Raji (cell line): ENCODE results near the gene LIF.

Experiments used
- POLR2A ChIP-seq: IDR thresholded peaks from 2 replicates; pipeline ENCODE4 v1.6.1; 2011; ENCODE audit warnings: low read depth, low read length, control low read depth; ENCODE audit not compliant: insufficient read depth

The LIF gene

GRCh38 chr22:30245181-30245984 lies 1.2 kb downstream of the LIF start:
- no peak for TF ChIP-seq POLR2A

GRCh38 chr22:30244641-30245040 lies 1.9 kb downstream of the LIF start:
- no peak for TF ChIP-seq POLR2A

- no peak for TF ChIP-seq POLR2A
Observed at GRCh38 chr22:30244066-30244465, 2.5 kb downstream of the LIF start.

- TF ChIP-seq POLR2A, result no peak
Observed at GRCh38 chr22:30243661-30244060, 2.9 kb downstream of the LIF start.

GRCh38 chr22:30241576-30242371 lies 4.8 kb downstream of the LIF start:
- TF ChIP-seq POLR2A, result no peak

GRCh38 chr22:30240541-30241417 lies 5.8 kb downstream of the LIF start:
- no peak for TF ChIP-seq POLR2A

- TF ChIP-seq POLR2A, result no peak
Observed at GRCh38 chr22:30239488-30240405, 6.8 kb downstream of the LIF start.

- TF ChIP-seq POLR2A, result no peak
Observed at GRCh38 chr22:30238661-30239487, 7.7 kb downstream of the LIF start.

- TF ChIP-seq POLR2A, result no peak
Observed at GRCh38 chr22:30238136-30238535, 8.4 kb downstream of the LIF start.

GRCh38 chr22:30236875-30237274 lies 9.7 kb downstream of the LIF start:
- no peak for TF ChIP-seq POLR2A

GRCh38 chr22:30235687-30236170 lies 10.8 kb downstream of the LIF start:
- no peak for TF ChIP-seq POLR2A

- no peak for TF ChIP-seq POLR2A
Observed at GRCh38 chr22:30234786-30235470, 11.6 kb downstream of the LIF start.

- TF ChIP-seq POLR2A, result no peak
Observed at GRCh38 chr22:30233582-30233981, 13.0 kb downstream of the LIF start.
